Mesendoderm (in vitro differentiated cells): ENCODE results near the gene IL15.
"Not testable (repeated sequence)": the region's sequence is repeated elsewhere in the genome, so short reads cannot be mapped to it uniquely, and the experiment has no call there.

Experiments used
- DNase-seq: peaks from one replicate; pipeline ENCODE4 v3.0.0; 2013
- H2AK5ac ChIP-seq: 2 replicates; pipeline ENCODE4 v1.6.1; 2013; ENCODE audit warnings: low read length, inconsistent platforms
- H2BK120ac ChIP-seq: 2 replicates; pipeline ENCODE4 v1.6.1; 2013; ENCODE audit warnings: low read depth, mild to moderate bottlenecking, low read length, moderate library complexity, mixed read lengths
- H2BK15ac ChIP-seq: replicated peaks from 2 replicates; pipeline ENCODE4 v1.6.1; 2013; ENCODE audit warnings: low read depth, mild to moderate bottlenecking, moderate library complexity
- H2BK5ac ChIP-seq: 2 replicates; pipeline ENCODE4 v1.6.1; 2013; ENCODE audit warnings: low read length, inconsistent platforms
- H3K18ac ChIP-seq: 2 replicates; pipeline ENCODE4 v1.6.1; 2013; ENCODE audit warnings: mild to moderate bottlenecking, low read length, mixed read lengths
- H3K23ac ChIP-seq: one replicate; pipeline ENCODE4 v1.6.1; 2013; ENCODE audit warnings: low read length
- H3K27ac ChIP-seq: 2 replicates; pipeline ENCODE4 v1.5.1; 2013; ENCODE audit warnings: low read depth, mild to moderate bottlenecking, inconsistent platforms, low read length, moderate library complexity
- H3K27me3 ChIP-seq: 2 replicates; pipeline ENCODE4 v1.6.1; 2013; ENCODE audit warnings: low read length, control low read depth, mild to moderate bottlenecking, inconsistent platforms; ENCODE audit not compliant: insufficient read depth, poor library complexity
- H3K36me3 ChIP-seq: 2 replicates; pipeline ENCODE4 v1.6.1; 2013; ENCODE audit warnings: low read length, inconsistent platforms; ENCODE audit not compliant: control insufficient read depth, insufficient read depth
- H3K4ac ChIP-seq: one replicate; pipeline ENCODE4 v1.6.1; 2013; ENCODE audit warnings: low read depth, mild to moderate bottlenecking, low read length, moderate library complexity
- H3K4me1 ChIP-seq: 2 replicates; pipeline ENCODE4 v1.6.1; 2013; ENCODE audit warnings: low read depth, low read length, inconsistent platforms; ENCODE audit not compliant: control insufficient read depth
- H3K4me2 ChIP-seq: 2 replicates; pipeline ENCODE4 v1.6.1; 2013; ENCODE audit warnings: low read length
- H3K4me3 ChIP-seq: 2 replicates; pipeline ENCODE4 v1.5.1; 2013; ENCODE audit warnings: mild to moderate bottlenecking, low read length
- H3K56ac ChIP-seq: one replicate; pipeline ENCODE4 v1.6.1; 2013; ENCODE audit warnings: low read length
- H3K79me1 ChIP-seq: 2 replicates; pipeline ENCODE4 v1.6.1; 2013; ENCODE audit warnings: low read length, inconsistent platforms
- H3K79me2 ChIP-seq: 2 replicates; pipeline ENCODE4 v1.6.1; 2013; ENCODE audit warnings: mild to moderate bottlenecking, low read length; ENCODE audit not compliant: control insufficient read depth, insufficient read depth
- H3K9ac ChIP-seq: 2 replicates; pipeline ENCODE4 v1.6.1; 2013; ENCODE audit warnings: low read length, inconsistent platforms
- H4K5ac ChIP-seq: one replicate; pipeline ENCODE4 v1.6.1; 2013; ENCODE audit warnings: low read length
- H4K8ac ChIP-seq: one replicate; pipeline ENCODE4 v1.6.1; 2013; ENCODE audit warnings: low read depth, mild to moderate bottlenecking, control low read depth, low read length, moderate library complexity
- WGBS: extraction: QIAGEN DNeasy Blood & Tissue Kit; methylation state at CpG from one replicate; pipeline ENCODE4 v1.1.7; 2013; ENCODE audit warnings: low lambda C conversion rate, missing lambda C conversion rate; ENCODE audit not compliant: insufficient coverage; ENCODE audit errors: extremely low coverage; 5-methylcytosine and 5-hydroxymethylcytosine counted together

Gene IL15

GRCh38 chr4:141751806-141752205 lies 115.4 kb downstream of the IL15 start:
- H3K9ac ChIP-seq, H3K18ac ChIP-seq, H2BK120ac ChIP-seq, H3K79me2 ChIP-seq, H4K5ac ChIP-seq, H3K27me3 ChIP-seq, H2BK15ac ChIP-seq, H4K8ac ChIP-seq, H3K36me3 ChIP-seq, H3K56ac ChIP-seq, H3K4me1 ChIP-seq, H3K4ac ChIP-seq, H3K79me1 ChIP-seq, H2BK5ac ChIP-seq, H3K23ac ChIP-seq, H3K27ac ChIP-seq, H2AK5ac ChIP-seq, H3K4me2 ChIP-seq, DNase-seq, H3K4me3 ChIP-seq: not testable (repeated sequence)
- WGBS: no CpG with 5 or more reads among the region's 3 CpGs

GRCh38 chr4:141757287-141757686 lies 120.9 kb downstream of the IL15 start:
- Histone ChIP-seq H3K18ac (no peak overlapping the region), H3K36me3 (no peaks in the 10 kb centered on the region), H3K56ac (no peak overlapping the region), H3K27ac (no peak overlapping the region), H3K79me2 (no peaks in the 10 kb centered on the region), H3K4me3 (no peak overlapping the region), H3K79me1 (no peaks in the 10 kb centered on the region), H2BK5ac (no peak overlapping the region), H2BK120ac (no peak overlapping the region), H3K27me3 (no peaks in the 10 kb centered on the region), H4K8ac (no peak overlapping the region), H3K23ac (no peak overlapping the region), H4K5ac (no peak overlapping the region), H2BK15ac (no peak overlapping the region), H3K9ac (no peak overlapping the region), H3K4ac (no peak overlapping the region), H3K4me2 (no peak overlapping the region), H2AK5ac (no peak overlapping the region), H3K4me1 (no peaks in the 10 kb centered on the region)
- no peak for DNase-seq
- WGBS: no CpG with 5 or more reads among the region's 2 CpGs

- DNase-seq: no peak
- Histone ChIP-seq H3K56ac (no peak overlapping the region), H3K9ac (no peak overlapping the region), H3K79me1 (no peaks in the 10 kb centered on the region), H3K23ac (no peak overlapping the region), H3K79me2 (no peaks in the 10 kb centered on the region), H4K8ac (no peak overlapping the region), H2BK5ac (no peak overlapping the region), H3K4ac (no peak overlapping the region), H3K4me3 (no peak overlapping the region), H3K27me3 (no peaks in the 10 kb centered on the region), H3K27ac (no peak overlapping the region), H4K5ac (no peak overlapping the region), H3K36me3 (no peaks in the 10 kb centered on the region), H3K4me2 (no peak overlapping the region), H2AK5ac (no peak overlapping the region), H3K18ac (no peak overlapping the region), H2BK120ac (no peak overlapping the region), H2BK15ac (no peak overlapping the region), H3K4me1 (no peaks in the 10 kb centered on the region)
- WGBS: no CpG with 5 or more reads among the region's 1 CpG
These were observed 123.5 kb downstream of the IL15 start for GRCh38 chr4:141759796-141760425.

- no peak for DNase-seq
These were observed 125.5 kb downstream of the IL15 start for GRCh38 chr4:141761926-141762325.

GRCh38 chr4:141763374-141763773 lies 127.0 kb downstream of the IL15 start:
- DNase-seq: peak; percentile 9
- H2BK15ac ChIP-seq: no peak overlapping the region
- WGBS: no CpG with 5 or more reads among the region's 2 CpGs
- H3K56ac ChIP-seq: no peak overlapping the region
- H3K4ac ChIP-seq: no peak overlapping the region
- H3K27ac ChIP-seq: no peak overlapping the region
- no peak overlapping the region for H3K18ac ChIP-seq
- H3K36me3 ChIP-seq: no peaks in the 10 kb centered on the region
- no peaks in the 10 kb centered on the region for H3K4me1 ChIP-seq
- no peak overlapping the region for H3K23ac ChIP-seq
- H4K8ac ChIP-seq: no peak overlapping the region
- no peak overlapping the region for H3K9ac ChIP-seq
- no peak overlapping the region for H2AK5ac ChIP-seq
- H4K5ac ChIP-seq: no peak overlapping the region
- no peak overlapping the region for H2BK120ac ChIP-seq
- H3K79me2 ChIP-seq: no peaks in the 10 kb centered on the region
- no peak overlapping the region for H2BK5ac ChIP-seq
- no peaks in the 10 kb centered on the region for H3K79me1 ChIP-seq
- no peak overlapping the region for H3K4me3 ChIP-seq
- H3K4me2 ChIP-seq: no peak overlapping the region
- no peaks in the 10 kb centered on the region for H3K27me3 ChIP-seq

More at GRCh38 chr4:141761926-141762325, 125.5 kb downstream of the IL15 start:
- H4K8ac ChIP-seq: no peak overlapping the region
- H2BK15ac ChIP-seq: no peak overlapping the region
- no peaks in the 10 kb centered on the region for H3K36me3 ChIP-seq
- H3K79me1 ChIP-seq: no peaks in the 10 kb centered on the region
- H3K23ac ChIP-seq: no peak overlapping the region
- H3K4ac ChIP-seq: no peak overlapping the region
- no peak overlapping the region for H3K4me2 ChIP-seq
- no peak overlapping the region for H3K18ac ChIP-seq
- H3K9ac ChIP-seq: no peak overlapping the region
- H3K79me2 ChIP-seq: no peaks in the 10 kb centered on the region
- no peak overlapping the region for H3K56ac ChIP-seq
- H2AK5ac ChIP-seq: no peak overlapping the region
- no peak overlapping the region for H2BK5ac ChIP-seq
- H4K5ac ChIP-seq: no peak overlapping the region
- H3K27ac ChIP-seq: no peak overlapping the region
- H3K27me3 ChIP-seq: no peaks in the 10 kb centered on the region
- H2BK120ac ChIP-seq: no peak overlapping the region
- WGBS: no CpG with 5 or more reads among the region's 2 CpGs
- no peaks in the 10 kb centered on the region for H3K4me1 ChIP-seq
- H3K4me3 ChIP-seq: no peak overlapping the region

GRCh38 chr4:141768954-141769353 lies 132.6 kb downstream of the IL15 start:
- no peaks in the 10 kb centered on the region for H3K79me1 ChIP-seq
- no peaks in the 10 kb centered on the region for H3K27me3 ChIP-seq
- no peak for DNase-seq
- H2BK15ac ChIP-seq: no peak overlapping the region
- H2BK120ac ChIP-seq: no peak overlapping the region
- no peak overlapping the region for H3K56ac ChIP-seq
- H3K4me3 ChIP-seq: no peak overlapping the region
- no peak overlapping the region for H3K27ac ChIP-seq
- H3K36me3 ChIP-seq: no peaks in the 10 kb centered on the region
- H3K23ac ChIP-seq: no peak overlapping the region
- no CpG with 5 or more reads among the region's 4 CpGs for WGBS
- no peak overlapping the region for H4K5ac ChIP-seq
- no peak overlapping the region for H2BK5ac ChIP-seq
- no peak overlapping the region for H3K4ac ChIP-seq
- H3K4me2 ChIP-seq: no peak overlapping the region
- no peak overlapping the region for H4K8ac ChIP-seq
- no peak overlapping the region for H3K18ac ChIP-seq
- no peak overlapping the region for H3K9ac ChIP-seq
- H3K79me2 ChIP-seq: no peaks in the 10 kb centered on the region
- H2AK5ac ChIP-seq: no peak overlapping the region
- H3K4me1 ChIP-seq: no peaks in the 10 kb centered on the region
